Natural killer cell treated with Interleukin-12 subunit alpha and Interleukin-12 subunit beta and Interleukin-15 and Interleukin-18, amount 100 ng/mL, for 72 hours (primary cell): ENCODE measurements around the gene CSNK1A1. TPM values are rescaled to one million over a fixed set of nuclear protein-coding genes. Genes with fewer than 3 reads are reported as not detected.
A peak's percentile ranks its signal among the peaks of the same experiment; 100 is the strongest.

Experiments
- ATAC-seq, 2 donors: fragments of 150-1000 bp; cut with Tn5 transposase in 1 of 2; sonication (Bioruptor Pico), chemical (Tn5 transposase) in 1 of 2; 2 replicates each; pipeline ENCODE4 v1.10.0; 2021
- DNase-seq: peaks from one replicate; pipeline ENCODE4 v3.0.0; 2022; ENCODE audit warnings: low spot score
- H3K27ac Mint-ChIP-seq, 2 donors: 1 replicate in 1 of 2; 2 replicates in 1 of 2; pipeline ENCODE4 v1.8.0; 2022; ENCODE audit warnings: mixed read lengths in 2 of 2, mild to moderate bottlenecking in 1 of 2, moderate library complexity in 1 of 2
- H3K27me3 Mint-ChIP-seq, 2 donors: 1 replicate in 1 of 2; 2 replicates in 1 of 2; pipeline ENCODE4 v1.8.0; 2022; ENCODE audit warnings: mixed read lengths in 2 of 2
- H3K36me3 Mint-ChIP-seq: one replicate; pipeline ENCODE4 v1.8.0; 2022; ENCODE audit warnings: mixed read lengths
- H3K4me1 Mint-ChIP-seq, 2 donors: 1 replicate in 1 of 2; 2 replicates in 1 of 2; pipeline ENCODE4 v1.8.0; 2022; ENCODE audit warnings: low read depth in 2 of 2, mixed read lengths in 2 of 2, mild to moderate bottlenecking in 1 of 2
- H3K4me3 Mint-ChIP-seq: one replicate; pipeline ENCODE4 v1.8.0; 2022; ENCODE audit warnings: mixed read lengths
- H3K9me3 Mint-ChIP-seq: 2 replicates; pipeline ENCODE4 v1.8.0; 2022; ENCODE audit warnings: mixed read lengths
- total RNA-seq, 2 donors: library from RNA; stranded (reverse); gene quantifications; one replicate each; pipeline ENCODE4 v1.2.3, GENCODE V29; 2022

The CSNK1A1 gene
- total RNA-seq, 2 donors from 2014 or later = 173 to 237 TPM

DNA sequence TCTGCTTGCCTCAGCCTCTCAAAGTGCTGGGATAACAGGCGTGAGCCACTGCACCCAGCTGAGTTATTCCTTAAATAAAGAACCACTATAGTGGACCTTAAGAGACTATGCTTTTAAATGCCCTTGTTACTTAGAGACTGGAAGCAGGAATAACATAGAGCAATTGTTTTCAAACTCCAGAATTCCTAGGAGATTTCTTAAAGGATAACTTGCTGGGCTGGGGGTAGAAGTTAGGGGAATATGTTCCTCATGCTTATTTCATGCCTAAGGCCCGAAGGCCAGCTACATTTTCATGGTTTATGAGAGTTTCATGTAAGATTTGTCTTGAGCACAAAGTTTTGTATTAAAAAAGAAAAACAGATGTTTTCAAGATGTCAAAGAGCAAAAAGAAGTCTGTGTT lies 48.2 kb downstream of the CSNK1A1 start:
- Mint-ChIP-seq H3K4me3 (no peak overlapping the region), H3K4me1 (peaks cover 0 to 3% of the 10 kb centered on the region in 2 donors), H3K27ac (no peak overlapping the region), H3K9me3 (no peaks in the 10 kb centered on the region), H3K27me3 (no peaks in the 10 kb centered on the region), H3K36me3 (peaks cover 20% of the 10 kb centered on the region)
- no peak for DNase-seq
- ATAC-seq = no peak

GRCh38 chr5:149500922-149501582 lies 50.2 kb downstream of the CSNK1A1 start:
- ATAC-seq = no peak
- Mint-ChIP-seq H3K27me3 (no peaks in the 10 kb centered on the region), H3K4me1 (peaks cover 0 to 3% of the 10 kb centered on the region in 2 donors), H3K27ac (peak overlapping the region in 1 of 2 donors; percentile 25), H3K36me3 (peaks cover 20% of the 10 kb centered on the region), H3K9me3 (no peaks in the 10 kb centered on the region), H3K4me3 (no peak overlapping the region)
- no peak for DNase-seq

- no peak for ATAC-seq
- H3K27me3 Mint-ChIP-seq = no peaks in the 10 kb centered on the region
These were observed 52.4 kb downstream of the CSNK1A1 start for GRCh38 chr5:149498724-149499336.

GRCh38 chr5:149497357-149497756 lies 53.9 kb downstream of the CSNK1A1 start:
- no peak for ATAC-seq
- H3K9me3 Mint-ChIP-seq = no peaks in the 10 kb centered on the region
- no peak overlapping the region for H3K4me3 Mint-ChIP-seq
- peaks cover 9% of the 10 kb centered on the region for H3K36me3 Mint-ChIP-seq
- DNase-seq = no peak
- peak overlapping the region in 1 of 2 donors; percentile 52 for H3K27ac Mint-ChIP-seq
- no peaks in the 10 kb centered on the region for H3K27me3 Mint-ChIP-seq
- peaks cover 0 to 3% of the 10 kb centered on the region in 2 donors for H3K4me1 Mint-ChIP-seq

More at GRCh38 chr5:149498724-149499336, 52.4 kb downstream of the CSNK1A1 start:
- Mint-ChIP-seq H3K4me3 (no peak overlapping the region), H3K9me3 (no peaks in the 10 kb centered on the region), H3K27ac (no peak overlapping the region), H3K4me1 (peaks cover 0 to 3% of the 10 kb centered on the region in 2 donors), H3K36me3 (peaks cover 9% of the 10 kb centered on the region)
- DNase-seq = no peak

GRCh38 chr5:149496917-149497316 lies 54.3 kb downstream of the CSNK1A1 start:
- DNase-seq = no peak
- no peaks in the 10 kb centered on the region for H3K9me3 Mint-ChIP-seq
- ATAC-seq = no peak
- H3K36me3 Mint-ChIP-seq = peaks cover 9% of the 10 kb centered on the region
- peaks cover 0 to 3% of the 10 kb centered on the region in 2 donors for H3K4me1 Mint-ChIP-seq
- no peak overlapping the region for H3K27ac Mint-ChIP-seq
- no peak overlapping the region for H3K4me3 Mint-ChIP-seq
- H3K27me3 Mint-ChIP-seq = no peaks in the 10 kb centered on the region

DNA sequence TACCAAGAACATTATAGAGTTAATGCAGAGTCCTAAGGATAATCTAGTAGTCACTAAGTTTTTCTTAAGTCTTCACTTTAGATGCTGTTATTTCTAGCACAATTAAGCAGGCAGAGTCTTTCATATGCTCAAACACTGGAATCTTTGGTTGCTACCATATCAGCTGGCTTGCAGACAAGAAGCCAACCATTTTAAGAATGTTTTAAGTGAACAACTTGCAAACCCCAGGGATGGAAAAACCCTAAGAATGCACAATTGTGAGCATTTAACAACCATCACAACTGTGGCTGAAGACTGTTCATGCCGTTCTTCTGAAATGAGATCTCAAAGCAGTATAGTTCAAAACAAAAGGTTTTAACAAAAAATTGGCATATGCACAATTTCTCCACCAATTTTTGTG lies 55.1 kb downstream of the CSNK1A1 start:
- H3K36me3 Mint-ChIP-seq = peaks cover 7% of the 10 kb centered on the region
- no peak for ATAC-seq
- H3K27ac Mint-ChIP-seq = no peak overlapping the region
- no peak for DNase-seq
- no peaks in the 10 kb centered on the region for H3K9me3 Mint-ChIP-seq
- peaks cover 0 to under 1% of the 10 kb centered on the region in 2 donors for H3K4me1 Mint-ChIP-seq
- no peak overlapping the region for H3K4me3 Mint-ChIP-seq
- H3K27me3 Mint-ChIP-seq = no peaks in the 10 kb centered on the region

DNA sequence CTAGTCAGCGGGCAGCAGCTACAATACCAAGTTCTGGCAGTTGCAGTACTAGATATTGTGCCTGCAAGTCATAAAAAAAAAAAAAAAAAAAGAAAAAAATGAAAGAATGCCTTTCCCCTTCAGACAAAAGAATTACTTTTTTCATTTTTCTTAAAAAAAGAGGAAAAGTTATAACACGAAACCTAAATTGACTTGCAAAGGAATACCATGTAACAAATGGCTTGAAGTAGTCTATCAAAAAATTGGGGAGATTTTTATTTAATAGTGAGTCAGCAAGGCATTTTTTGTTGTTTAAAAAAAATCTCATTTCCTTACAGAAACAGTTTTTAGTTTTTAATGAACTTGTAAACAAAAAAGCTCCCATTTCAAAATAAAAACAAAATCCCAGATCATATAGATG lies 55.6 kb downstream of the CSNK1A1 start:
- Mint-ChIP-seq H3K27ac (no peak overlapping the region), H3K36me3 (peaks cover 2% of the 10 kb centered on the region), H3K9me3 (no peaks in the 10 kb centered on the region), H3K4me1 (no peaks in the 10 kb centered on the region), H3K4me3 (no peak overlapping the region), H3K27me3 (no peaks in the 10 kb centered on the region)
- ATAC-seq (no peak), DNase-seq (no peak)

DNA sequence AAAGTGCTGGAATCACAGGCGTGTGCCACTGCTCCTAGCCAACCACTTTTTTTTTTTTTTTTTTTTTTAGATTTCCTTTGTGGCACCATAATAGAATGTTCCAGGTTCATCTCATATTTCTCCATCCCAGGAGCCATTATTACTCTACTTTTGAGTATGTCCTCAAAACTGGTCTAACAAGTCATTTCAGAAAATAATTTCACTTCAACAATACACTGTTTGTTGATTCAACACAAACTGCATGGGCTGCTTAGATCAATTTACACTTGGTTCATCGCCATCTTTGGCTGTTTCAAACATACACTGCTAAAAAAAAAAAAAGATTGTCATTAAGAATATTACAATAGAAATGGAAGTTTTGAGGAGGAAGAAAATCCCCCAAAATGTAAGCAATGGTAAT lies 57.9 kb downstream of the CSNK1A1 start:
- no peaks in the 10 kb centered on the region for H3K27me3 Mint-ChIP-seq
- no peaks in the 10 kb centered on the region for H3K9me3 Mint-ChIP-seq
- no peak overlapping the region for H3K27ac Mint-ChIP-seq
- H3K4me1 Mint-ChIP-seq = no peaks in the 10 kb centered on the region
- no peak overlapping the region for H3K4me3 Mint-ChIP-seq
- no peaks in the 10 kb centered on the region for H3K36me3 Mint-ChIP-seq
- no peak for ATAC-seq
- DNase-seq = no peak

DNA sequence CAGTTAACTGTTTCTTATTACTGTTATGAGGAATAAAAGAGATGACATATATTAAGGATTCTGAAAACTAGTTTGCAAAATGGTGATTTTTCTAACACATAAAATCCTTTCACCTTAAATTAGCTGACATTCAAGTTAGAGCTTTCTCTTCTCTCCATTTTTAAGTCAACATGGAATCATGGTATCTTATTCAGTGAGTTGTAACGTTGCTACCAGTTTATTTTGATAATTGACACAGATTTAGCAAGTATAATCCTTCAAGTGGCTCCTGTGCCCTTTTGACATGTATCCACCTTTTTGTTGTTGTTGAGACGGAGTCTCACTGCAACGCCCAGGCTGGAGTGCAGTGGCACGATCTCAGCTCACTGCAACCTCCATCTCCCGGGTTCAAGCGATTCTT lies 58.5 kb downstream of the CSNK1A1 start:
- Mint-ChIP-seq H3K27ac (no peak overlapping the region), H3K27me3 (no peaks in the 10 kb centered on the region), H3K4me1 (no peaks in the 10 kb centered on the region), H3K4me3 (no peak overlapping the region), H3K9me3 (no peaks in the 10 kb centered on the region), H3K36me3 (no peaks in the 10 kb centered on the region)
- ATAC-seq (no peak), DNase-seq (no peak)

GRCh38 chr5:149490599-149491485 lies 60.4 kb downstream of the CSNK1A1 start:
- no peak overlapping the region for H3K4me3 Mint-ChIP-seq
- no peaks in the 10 kb centered on the region for H3K27me3 Mint-ChIP-seq
- no peaks in the 10 kb centered on the region for H3K36me3 Mint-ChIP-seq
- H3K9me3 Mint-ChIP-seq = no peaks in the 10 kb centered on the region
- H3K27ac Mint-ChIP-seq = no peak overlapping the region
- ATAC-seq = no peak
- peaks cover 0 to under 1% of the 10 kb centered on the region in 2 donors for H3K4me1 Mint-ChIP-seq
- DNase-seq = no peak

GRCh38 chr5:149489605-149490037 lies 61.6 kb downstream of the CSNK1A1 start:
- no peak overlapping the region for H3K4me3 Mint-ChIP-seq
- H3K27me3 Mint-ChIP-seq = no peaks in the 10 kb centered on the region
- ATAC-seq = no peak
- H3K9me3 Mint-ChIP-seq = no peaks in the 10 kb centered on the region
- H3K4me1 Mint-ChIP-seq = peaks cover 0 to 3% of the 10 kb centered on the region in 2 donors
- no peak overlapping the region for H3K27ac Mint-ChIP-seq
- H3K36me3 Mint-ChIP-seq = no peaks in the 10 kb centered on the region
- no peak for DNase-seq

DNA sequence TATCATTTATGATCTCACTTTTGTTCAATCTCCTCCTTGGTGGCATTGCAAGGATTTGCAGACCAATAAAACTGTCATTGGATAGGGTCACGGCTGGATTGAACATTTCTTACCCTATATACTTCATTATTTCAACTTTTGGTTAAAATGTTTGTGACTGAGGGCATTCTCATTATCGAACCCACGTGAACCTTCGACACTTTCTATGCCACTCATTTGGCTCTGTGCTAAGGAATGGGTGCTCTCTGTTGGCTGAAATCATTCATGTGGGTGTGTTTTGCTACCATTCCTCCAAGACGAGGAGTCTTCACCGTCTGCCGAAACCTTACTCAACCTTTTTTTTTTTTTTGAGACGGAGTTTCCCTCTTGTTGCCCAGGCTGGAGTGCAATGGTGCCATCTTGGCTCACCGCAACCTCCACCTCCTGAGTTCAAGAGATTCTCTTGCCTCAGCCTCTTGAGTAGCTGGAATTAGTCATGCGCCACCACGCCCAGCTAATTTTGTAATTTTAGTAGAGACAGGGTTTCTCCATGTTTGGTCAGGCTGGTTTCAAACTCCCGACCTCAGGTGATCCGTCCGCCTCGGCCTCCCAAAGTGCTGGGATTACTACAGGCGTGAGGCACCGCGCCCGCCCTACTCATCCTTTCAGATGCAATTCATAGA lies 62.5 kb downstream of the CSNK1A1 start:
- Mint-ChIP-seq H3K4me3 (no peak overlapping the region), H3K36me3 (no peaks in the 10 kb centered on the region), H3K27me3 (no peaks in the 10 kb centered on the region), H3K4me1 (peaks cover 0 to 3% of the 10 kb centered on the region in 2 donors), H3K9me3 (no peaks in the 10 kb centered on the region), H3K27ac (peak overlapping the region in 1 of 2 donors; percentile 28)
- ATAC-seq (no peak), DNase-seq (no peak)

DNA sequence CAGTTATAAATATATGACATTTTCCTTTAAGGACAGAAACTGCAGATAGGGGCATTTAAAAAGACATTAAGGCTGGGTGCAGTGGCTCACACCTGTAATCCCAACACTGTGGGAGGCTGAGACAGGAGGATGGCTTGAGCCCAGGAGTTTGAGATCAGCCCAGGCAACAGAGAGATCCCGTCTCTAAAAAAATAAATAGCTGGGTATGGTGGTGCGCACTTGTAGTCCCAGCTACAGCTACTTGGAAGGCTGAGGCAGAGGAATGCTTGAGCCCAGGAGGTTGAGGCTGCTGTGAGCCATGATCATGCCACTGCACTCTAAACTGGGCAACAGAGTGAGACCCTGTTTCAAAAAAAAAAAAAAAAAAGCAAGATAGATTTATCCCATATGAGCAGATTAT lies 63.6 kb downstream of the CSNK1A1 start:
- Mint-ChIP-seq H3K27me3 (no peaks in the 10 kb centered on the region), H3K4me3 (no peak overlapping the region), H3K36me3 (no peaks in the 10 kb centered on the region), H3K9me3 (no peaks in the 10 kb centered on the region), H3K27ac (no peak overlapping the region), H3K4me1 (peaks cover 0 to 3% of the 10 kb centered on the region in 2 donors)
- ATAC-seq (no peak), DNase-seq (no peak)
